Measurements from ENCODE around the gene RGMB.

RGMB gene

GRCh38 chr5:98768160-98768959 is 5.1 kb upstream of the RGMB start:
- DNase-seq (ENCODE audit: low read depth): no peak

GRCh38 chr5:98768960-98769209 is 4.6 kb upstream of the RGMB start:
- no peak for DNase-seq (ENCODE audit: low read depth)

GRCh38 chr5:98769210-98769958 is 4.1 kb upstream of the RGMB start:
- no peak for DNase-seq (ENCODE audit: low read depth)

GRCh38 chr5:98769959-98770208 is 3.6 kb upstream of the RGMB start:
- DNase-seq (ENCODE audit: low read depth): no peak

GRCh38 chr5:98770209-98770910 is 3.1 kb upstream of the RGMB start:
- DNase-seq (ENCODE audit: low read depth): no peak

GRCh38 chr5:98770911-98771322 is 2.5 kb upstream of the RGMB start:
- DNase-seq (ENCODE audit: low read depth): no peak

- DNase-seq (ENCODE audit: low read depth): peak; percentile 94
These were observed 1.9 kb upstream of the RGMB start for GRCh38 chr5:98771382-98772109.

GRCh38 chr5:98772415-98773213 is 849 bp upstream of the RGMB start:
- no peak for DNase-seq (ENCODE audit: low read depth)

GRCh38 chr5:98773214-98773463 is 324 bp upstream of the RGMB start:
- DNase-seq (ENCODE audit: low read depth): no peak

- DNase-seq (ENCODE audit: low read depth): no peak
These were observed 950 bp downstream of the RGMB start for GRCh38 chr5:98774192-98775033.

GRCh38 chr5:98775246-98776065 is 2.0 kb downstream of the RGMB start:
- DNase-seq (ENCODE audit: low read depth): no peak

GRCh38 chr5:98776066-98776705 is 2.7 kb downstream of the RGMB start:
- DNase-seq (ENCODE audit: low read depth): no peak

- DNase-seq (ENCODE audit: low read depth): no peak
These were observed 3.8 kb downstream of the RGMB start for GRCh38 chr5:98777295-98777694.

GRCh38 chr5:98779264-98779877 is 5.9 kb downstream of the RGMB start:
- DNase-seq (ENCODE audit: low read depth): no peak

GRCh38 chr5:98780390-98780789 is 6.9 kb downstream of the RGMB start:
- no peak for DNase-seq (ENCODE audit: low read depth)

- DNase-seq (ENCODE audit: low read depth): no peak
These were observed 8.1 kb downstream of the RGMB start for GRCh38 chr5:98781520-98781919.

- DNase-seq (ENCODE audit: low read depth): no peak
These were observed 8.5 kb downstream of the RGMB start for GRCh38 chr5:98781964-98782363.

- no peak for DNase-seq (ENCODE audit: low read depth)
These were observed 9.7 kb downstream of the RGMB start for GRCh38 chr5:98783051-98783649.

- DNase-seq (ENCODE audit: low read depth): no peak
These were observed 10.9 kb downstream of the RGMB start for GRCh38 chr5:98784411-98784810.

All from GM04504 (cell line).